Measurements from ENCODE around the gene DHRS3.

DHRS3 gene

GRCh38 chr1:12554521-12555305, 63.3 kb downstream of the DHRS3 start:
- no peak overlapping the region for H3K4me3 ChIP-seq (ENCODE audit: low read depth in 1 of 2, low read length in 1 of 2)
- no peaks in the 10 kb centered on the region for H3K27me3 ChIP-seq

GRCh38 chr1:12553963-12554362, 64.0 kb downstream of the DHRS3 start:
- H3K36me3 ChIP-seq, result no peaks in the 10 kb centered on the region
- no peak overlapping the region for H3K27ac ChIP-seq
- no peak for TF ChIP-seq CTCF (IDR thresholded peaks at IDR 0.05)
- no peak overlapping the region for H3K4me3 ChIP-seq (ENCODE audit: low read depth in 1 of 2, low read length in 1 of 2)
- no peaks in the 10 kb centered on the region for H3K27me3 ChIP-seq
- no peaks in the 10 kb centered on the region for H3K4me1 ChIP-seq (ENCODE audit: control insufficient read depth in 1 of 2, insufficient read depth in 1 of 2, low read depth in 1 of 2, low read length in 1 of 2)
- no peaks in the 10 kb centered on the region for H3K9me3 ChIP-seq

More at GRCh38 chr1:12554521-12555305, 63.3 kb downstream of the DHRS3 start:
- TF ChIP-seq CTCF (IDR thresholded peaks at IDR 0.05), result no peak
- Histone ChIP-seq H3K4me1 (ENCODE audit: control insufficient read depth in 1 of 2, insufficient read depth in 1 of 2, low read depth in 1 of 2, low read length in 1 of 2) (no peaks in the 10 kb centered on the region), H3K27ac (no peak overlapping the region), H3K9me3 (no peaks in the 10 kb centered on the region), H3K36me3 (no peaks in the 10 kb centered on the region)

GRCh38 chr1:12552951-12553921, 64.8 kb downstream of the DHRS3 start:
- no peak overlapping the region for H3K4me3 ChIP-seq (ENCODE audit: low read depth in 1 of 2, low read length in 1 of 2)
- H3K27me3 ChIP-seq, result no peaks in the 10 kb centered on the region
- H3K36me3 ChIP-seq, result no peaks in the 10 kb centered on the region
- no peak for TF ChIP-seq CTCF (IDR thresholded peaks at IDR 0.05)
- H3K9me3 ChIP-seq, result no peaks in the 10 kb centered on the region
- no peaks in the 10 kb centered on the region for H3K4me1 ChIP-seq (ENCODE audit: control insufficient read depth in 1 of 2, insufficient read depth in 1 of 2, low read depth in 1 of 2, low read length in 1 of 2)
- H3K27ac ChIP-seq, result no peak overlapping the region

GRCh38 chr1:12552111-12552888, 65.7 kb downstream of the DHRS3 start:
- Histone ChIP-seq H3K4me3 (ENCODE audit: low read depth in 1 of 2, low read length in 1 of 2) (no peak overlapping the region), H3K4me1 (ENCODE audit: control insufficient read depth in 1 of 2, insufficient read depth in 1 of 2, low read depth in 1 of 2, low read length in 1 of 2) (no peaks in the 10 kb centered on the region), H3K36me3 (no peaks in the 10 kb centered on the region), H3K27ac (no peak overlapping the region), H3K9me3 (no peaks in the 10 kb centered on the region), H3K27me3 (no peaks in the 10 kb centered on the region)
- TF ChIP-seq CTCF (IDR thresholded peaks at IDR 0.05), result no peak

- H3K4me1 ChIP-seq (ENCODE audit: control insufficient read depth in 1 of 2, insufficient read depth in 1 of 2, low read depth in 1 of 2, low read length in 1 of 2), result no peaks in the 10 kb centered on the region
- no peak for TF ChIP-seq CTCF (IDR thresholded peaks at IDR 0.05)
- no peaks in the 10 kb centered on the region for H3K27me3 ChIP-seq
- H3K9me3 ChIP-seq, result no peaks in the 10 kb centered on the region
- no peak overlapping the region for H3K27ac ChIP-seq
- no peak overlapping the region for H3K4me3 ChIP-seq (ENCODE audit: low read depth in 1 of 2, low read length in 1 of 2)
- no peaks in the 10 kb centered on the region for H3K36me3 ChIP-seq
Observed at GRCh38 chr1:12551584-12551983, 66.4 kb downstream of the DHRS3 start.

Measured in neutrophil (primary cell).